GM20000 (cell line): ENCODE measurements around the gene TIAM2.
"Not testable (repeated sequence)": the region's sequence is repeated elsewhere in the genome, so short reads cannot be mapped to it uniquely, and the experiment has no call there.

ENCODE experiments used
- DNase-seq: peaks from one replicate; pipeline ENCODE4 v3.0.0; 2012; ENCODE audit warnings: low spot score
- TF ChIP-seq, protein P1 (sequence below): IDR thresholded peaks from 2 replicates; pipeline ENCODE4 v1.5.1; 2012; ENCODE audit warnings: mild to moderate bottlenecking, control low read depth; ENCODE audit errors: extremely low read depth, missing control alignments

Gene TIAM2

DNA sequence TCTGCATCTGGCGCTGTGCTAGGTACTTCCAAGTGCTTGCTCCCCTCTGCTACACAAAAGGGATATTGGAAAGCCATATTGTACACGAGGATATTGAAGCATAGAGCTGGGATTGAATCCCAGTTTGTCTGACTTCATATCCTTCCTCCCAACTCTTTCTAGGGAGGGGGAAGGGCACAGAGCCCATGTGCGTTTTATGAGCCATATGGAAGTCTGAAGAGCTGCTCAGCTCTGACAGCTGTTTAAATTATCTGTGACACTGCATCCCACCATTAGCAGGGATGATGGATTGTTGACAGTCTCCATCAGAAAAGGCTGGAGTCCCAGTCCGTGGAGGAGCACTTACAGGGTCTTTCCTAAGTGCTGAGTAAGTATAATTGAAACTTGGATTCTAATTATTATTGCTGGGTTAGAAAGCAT, 18.4 kb downstream of the TIAM2 start:
- TF ChIP-seq, protein P1, sequence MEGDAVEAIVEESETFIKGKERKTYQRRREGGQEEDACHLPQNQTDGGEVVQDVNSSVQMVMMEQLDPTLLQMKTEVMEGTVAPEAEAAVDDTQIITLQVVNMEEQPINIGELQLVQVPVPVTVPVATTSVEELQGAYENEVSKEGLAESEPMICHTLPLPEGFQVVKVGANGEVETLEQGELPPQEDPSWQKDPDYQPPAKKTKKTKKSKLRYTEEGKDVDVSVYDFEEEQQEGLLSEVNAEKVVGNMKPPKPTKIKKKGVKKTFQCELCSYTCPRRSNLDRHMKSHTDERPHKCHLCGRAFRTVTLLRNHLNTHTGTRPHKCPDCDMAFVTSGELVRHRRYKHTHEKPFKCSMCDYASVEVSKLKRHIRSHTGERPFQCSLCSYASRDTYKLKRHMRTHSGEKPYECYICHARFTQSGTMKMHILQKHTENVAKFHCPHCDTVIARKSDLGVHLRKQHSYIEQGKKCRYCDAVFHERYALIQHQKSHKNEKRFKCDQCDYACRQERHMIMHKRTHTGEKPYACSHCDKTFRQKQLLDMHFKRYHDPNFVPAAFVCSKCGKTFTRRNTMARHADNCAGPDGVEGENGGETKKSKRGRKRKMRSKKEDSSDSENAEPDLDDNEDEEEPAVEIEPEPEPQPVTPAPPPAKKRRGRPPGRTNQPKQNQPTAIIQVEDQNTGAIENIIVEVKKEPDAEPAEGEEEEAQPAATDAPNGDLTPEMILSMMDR, result no peak
- no peak for DNase-seq

DNA sequence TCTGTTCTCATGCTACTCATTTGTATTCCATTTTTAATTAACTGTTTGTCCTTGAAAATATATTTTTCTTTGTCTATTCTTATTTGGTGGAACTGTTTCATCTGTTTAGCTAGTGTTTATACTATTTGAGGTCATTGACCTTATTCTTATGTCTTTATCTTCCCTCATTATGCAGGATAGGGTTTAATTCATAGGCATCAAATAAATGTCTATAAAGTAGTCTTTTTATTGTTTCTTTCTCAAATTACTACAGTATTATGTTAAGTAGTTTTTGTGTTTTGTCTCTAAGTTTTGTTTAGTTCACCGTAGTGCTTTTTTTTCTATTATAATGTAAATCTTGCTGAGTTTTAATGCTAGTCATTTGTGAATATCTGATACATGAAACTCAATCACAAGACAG, 19.0 kb downstream of the TIAM2 start:
- TF ChIP-seq, protein P1, result no peak
- no peak for DNase-seq

DNA sequence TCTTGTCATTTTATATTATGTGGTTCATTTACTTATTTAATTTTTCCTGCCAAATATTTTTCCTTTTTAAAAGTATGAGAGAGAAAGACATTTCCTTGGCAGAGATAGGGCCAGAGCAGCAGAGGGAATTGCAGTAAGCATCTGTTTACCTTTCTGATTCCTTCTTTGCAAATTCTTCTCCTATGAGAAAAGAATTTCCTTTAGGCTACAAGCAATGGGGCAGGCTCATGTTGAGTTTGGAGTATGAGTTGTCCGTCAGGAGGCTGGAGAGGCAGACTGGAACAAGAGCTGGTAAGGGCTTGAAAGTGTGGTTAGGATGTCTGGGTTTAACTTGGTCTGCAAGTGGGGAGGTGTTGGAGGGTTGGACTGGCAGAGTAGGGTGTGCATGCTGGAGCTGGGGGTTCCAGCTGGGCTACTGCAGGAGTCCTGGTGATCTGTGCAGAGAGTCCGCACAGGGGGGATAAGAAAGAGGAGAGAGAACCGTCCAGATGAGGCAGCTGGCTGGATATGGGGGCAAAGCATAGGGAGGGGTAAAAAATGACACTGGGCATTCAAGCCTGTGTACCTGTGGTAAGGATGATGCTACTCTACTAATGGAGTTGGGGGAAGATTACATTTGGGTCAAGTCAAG, 19.7 kb downstream of the TIAM2 start:
- DNase-seq, result no peak
- TF ChIP-seq, protein P1, result no peak

DNA sequence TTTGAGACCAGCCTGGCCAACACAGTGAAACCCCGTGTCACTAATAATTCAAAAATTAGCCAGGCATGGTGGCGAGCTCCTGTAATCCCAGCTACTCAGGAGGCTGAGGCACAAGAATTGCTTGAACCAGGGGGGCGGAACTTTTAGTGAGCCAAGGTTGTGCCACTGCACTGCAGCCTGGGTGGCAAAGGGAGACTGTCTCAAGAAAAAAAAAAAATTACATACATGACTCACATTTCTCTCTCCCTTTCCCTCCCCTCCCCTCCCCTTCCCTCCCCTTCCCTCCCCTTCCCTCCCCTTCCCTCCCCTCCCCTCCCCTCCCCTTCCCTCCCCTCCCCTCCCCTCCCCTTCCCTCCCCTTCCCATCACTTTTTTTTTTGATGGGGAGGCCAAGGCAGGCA, 23.3 kb downstream of the TIAM2 start:
- DNase-seq, result not testable (repeated sequence)

DNA sequence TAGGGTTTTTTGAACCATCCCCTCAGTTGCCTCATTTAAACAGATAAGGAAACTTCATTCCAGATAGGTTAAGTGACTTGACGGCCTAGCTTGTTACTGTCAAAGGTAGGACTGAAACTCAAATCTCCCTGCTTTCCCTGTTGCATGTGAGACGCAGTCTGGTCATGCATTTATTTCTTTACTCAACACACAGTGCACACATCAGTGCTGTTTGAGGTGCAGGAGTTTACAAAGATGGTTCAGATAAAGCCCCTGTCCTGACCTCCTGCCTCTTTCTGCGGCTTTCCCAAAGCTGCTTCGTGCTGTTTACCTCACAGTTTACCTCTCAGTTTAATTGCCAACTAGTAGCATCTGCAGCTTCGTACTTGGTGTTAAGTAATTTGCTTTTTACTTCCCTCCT, 26.6 kb downstream of the TIAM2 start:
- no peak for DNase-seq
- TF ChIP-seq, protein P1, result no peak

DNA sequence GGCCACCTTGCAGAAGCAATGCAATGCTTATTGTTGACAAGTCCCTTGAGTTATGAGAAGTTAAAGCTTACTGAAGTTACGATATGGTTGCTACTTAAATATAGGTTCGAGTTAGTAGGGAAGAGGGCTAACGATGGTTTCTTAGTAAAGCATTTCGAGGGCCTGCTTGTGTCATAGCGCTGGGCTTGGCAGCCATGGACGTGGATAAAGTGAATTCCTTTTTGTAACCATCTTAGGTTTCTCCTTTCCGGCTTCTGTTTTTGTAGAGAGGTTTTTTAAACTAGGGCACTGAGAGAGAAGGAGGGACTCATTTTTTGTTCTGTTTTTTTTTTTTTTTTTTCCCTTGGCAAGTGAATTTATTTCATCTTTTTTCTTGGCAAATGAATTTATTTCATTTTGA, 27.6 kb downstream of the TIAM2 start:
- TF ChIP-seq, protein P1, result no peak
- DNase-seq, result no peak

DNA sequence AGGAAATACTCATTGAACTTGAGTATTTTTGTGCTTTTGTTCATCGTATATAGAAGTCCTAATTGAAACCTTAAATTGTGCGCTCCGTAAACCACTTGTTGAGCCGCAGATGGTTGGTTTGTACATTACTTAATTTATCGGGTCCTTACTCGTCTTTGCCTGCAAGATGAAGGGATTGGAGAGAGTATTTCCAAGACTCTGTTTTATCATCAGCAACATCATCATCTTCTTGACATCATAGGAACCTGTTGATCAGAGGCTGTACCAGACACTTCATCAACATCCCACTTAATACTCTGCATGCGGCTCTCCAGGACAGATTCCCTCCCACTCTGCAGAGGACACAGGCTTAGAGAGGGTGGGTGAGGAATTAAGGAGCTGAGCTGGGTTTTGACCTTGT, 28.6 kb downstream of the TIAM2 start:
- TF ChIP-seq, protein P1, result no peak

DNA sequence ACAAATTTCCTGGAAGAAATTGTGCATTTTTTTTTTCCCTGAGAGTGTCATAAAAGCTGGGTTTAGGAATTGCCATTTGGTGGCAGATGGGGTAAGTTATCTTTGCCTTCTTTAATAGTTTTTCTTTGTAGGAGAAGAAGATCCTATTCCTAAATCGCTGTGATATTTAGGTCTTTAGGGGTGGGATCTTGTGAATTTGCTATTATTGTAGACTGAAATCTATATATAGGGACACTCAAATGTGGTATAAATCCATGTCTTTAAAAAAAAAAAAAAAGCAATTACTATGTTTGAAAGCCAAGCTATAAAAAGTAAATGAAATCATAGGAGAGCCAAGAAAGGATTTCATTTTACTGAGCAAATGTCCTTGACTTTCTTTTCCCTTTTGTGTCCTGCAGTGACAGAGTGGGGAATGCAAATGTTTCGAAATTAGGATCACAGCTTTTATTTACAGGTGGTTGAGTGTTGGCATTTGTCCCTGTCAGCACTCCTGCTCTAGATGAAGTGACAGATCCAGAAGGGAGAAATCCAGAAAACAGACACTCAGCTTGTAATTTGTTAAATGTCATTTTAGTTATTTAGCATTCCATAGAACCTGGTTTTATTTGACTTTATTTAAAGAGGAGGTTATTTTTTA, 29.4 kb downstream of the TIAM2 start:
- no peak for DNase-seq
- TF ChIP-seq, protein P1, result no peak

More for the DNA sequence above, 28.6 kb downstream of the TIAM2 start:
- no peak for DNase-seq
